Measurements from ENCODE around the gene ABHD17A. TPM values are rescaled to one million over a fixed set of nuclear protein-coding genes. Genes with fewer than 3 reads are reported as not detected.

Gene ABHD17A
- total and polyA plus RNA-seq, 9 of the 15 experiments (the other 6 are each of a cell fraction or from before 2014, with no cell fraction given): 0.04 to 135 (median 21.8) TPM; not detected in 1

DNA sequence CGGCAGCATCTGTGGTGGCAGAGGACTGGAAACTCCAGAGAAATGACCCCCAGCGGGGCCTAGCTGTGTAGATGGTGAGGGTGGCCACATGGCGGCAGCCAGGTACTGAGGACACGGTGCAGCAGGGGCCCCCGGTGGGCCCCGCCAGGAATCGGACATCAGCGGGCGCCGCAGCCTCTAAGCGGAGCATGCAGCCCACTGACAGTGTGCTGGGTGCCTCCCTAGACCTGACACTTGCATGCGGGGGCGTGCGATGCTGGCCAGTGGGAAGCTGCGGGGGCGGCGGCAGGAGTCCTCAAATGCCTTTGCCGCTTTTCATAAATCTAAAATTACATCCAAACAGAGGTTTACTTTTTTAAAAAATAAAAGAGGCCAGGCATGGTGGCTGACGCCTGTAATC is 36.0 kb upstream of the ABHD17A start (continued):
- TF ChIP-seq ZBTB33 (CRISPR knock-in tag; IDR thresholded peaks at IDR 0.05): no peak
- no peak for TF ChIP-seq ZNF197 (CRISPR knock-in tag; IDR thresholded peaks at IDR 0.05; ENCODE audit: low read depth)
- TF ChIP-seq ZNF143 (CRISPR knock-in tag; IDR thresholded peaks at IDR 0.05): no peak
- TF ChIP-seq MAFF (IDR thresholded peaks at IDR 0.05; ENCODE audit: low read length): no peak
- no peak for TF ChIP-seq BHLHE40 (IDR thresholded peaks at IDR 0.05; ENCODE audit: low read length)
- no peak for TF ChIP-seq HMG20A (CRISPR knock-in tag; conservative IDR thresholded peaks at IDR 0.05)
- TF ChIP-seq, protein P1, sequence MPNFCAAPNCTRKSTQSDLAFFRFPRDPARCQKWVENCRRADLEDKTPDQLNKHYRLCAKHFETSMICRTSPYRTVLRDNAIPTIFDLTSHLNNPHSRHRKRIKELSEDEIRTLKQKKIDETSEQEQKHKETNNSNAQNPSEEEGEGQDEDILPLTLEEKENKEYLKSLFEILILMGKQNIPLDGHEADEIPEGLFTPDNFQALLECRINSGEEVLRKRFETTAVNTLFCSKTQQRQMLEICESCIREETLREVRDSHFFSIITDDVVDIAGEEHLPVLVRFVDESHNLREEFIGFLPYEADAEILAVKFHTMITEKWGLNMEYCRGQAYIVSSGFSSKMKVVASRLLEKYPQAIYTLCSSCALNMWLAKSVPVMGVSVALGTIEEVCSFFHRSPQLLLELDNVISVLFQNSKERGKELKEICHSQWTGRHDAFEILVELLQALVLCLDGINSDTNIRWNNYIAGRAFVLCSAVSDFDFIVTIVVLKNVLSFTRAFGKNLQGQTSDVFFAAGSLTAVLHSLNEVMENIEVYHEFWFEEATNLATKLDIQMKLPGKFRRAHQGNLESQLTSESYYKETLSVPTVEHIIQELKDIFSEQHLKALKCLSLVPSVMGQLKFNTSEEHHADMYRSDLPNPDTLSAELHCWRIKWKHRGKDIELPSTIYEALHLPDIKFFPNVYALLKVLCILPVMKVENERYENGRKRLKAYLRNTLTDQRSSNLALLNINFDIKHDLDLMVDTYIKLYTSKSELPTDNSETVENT (CRISPR knock-in tag; IDR thresholded peaks at IDR 0.05): 0 out of 2 replicates have a peak, but pooled peaks have one; percentile 9
- TF ChIP-seq EGR1 (conservative IDR thresholded peaks at IDR 0.05): peak; percentile 58
- TF ChIP-seq HEY1 (CRISPR knock-in tag; IDR thresholded peaks at IDR 0.05; ENCODE audit: borderline replicate concordance): no peak
- TF ChIP-seq ZFP1 (CRISPR knock-in tag; IDR thresholded peaks at IDR 0.05): no peak
- no peak for TF ChIP-seq SIX5 (IDR thresholded peaks at IDR 0.05; ENCODE audit: borderline replicate concordance in 1 of 2, insufficient read depth in 1 of 2, low read depth in 1 of 2, low read length in 2 of 2)
- TF ChIP-seq FOXP1 (CRISPR knock-in tag; IDR thresholded peaks at IDR 0.05): no peak
- no peak for TF ChIP-seq ZNF253 (CRISPR knock-in tag; conservative IDR thresholded peaks at IDR 0.05)
- no peak for TF ChIP-seq BCL6 (CRISPR knock-in tag; IDR thresholded peaks at IDR 0.05)
- TF ChIP-seq E2F4 (CRISPR knock-in tag; IDR thresholded peaks at IDR 0.05; ENCODE audit: low read depth): no peak
- no peak for TF ChIP-seq ZBTB11 (CRISPR knock-in tag; IDR thresholded peaks at IDR 0.05)
- no peak for TF ChIP-seq NFE2L1 (tag; IDR thresholded peaks at IDR 0.05; ENCODE audit: borderline replicate concordance, low read depth)
- TF ChIP-seq CBFA2T3 (IDR thresholded peaks at IDR 0.05): no peak
- TF ChIP-seq POLR2H (tag; IDR thresholded peaks at IDR 0.05; ENCODE audit: low read depth): no peak
- no peak for TF ChIP-seq BRCA1 (IDR thresholded peaks at IDR 0.05)
- no peak for TF ChIP-seq BRCA1 (CRISPR knock-in tag; IDR thresholded peaks at IDR 0.05)

Measured in K562 (cell line).